ENCODE results near the gene ZCCHC3. TPM values are rescaled to one million over a fixed set of nuclear protein-coding genes. Genes with fewer than 3 reads are reported as not detected.

The ZCCHC3 gene
- total RNA-seq, 4 donors from 2014 or later = 6.5 to 13.4 (median 10.5) TPM

DNA sequence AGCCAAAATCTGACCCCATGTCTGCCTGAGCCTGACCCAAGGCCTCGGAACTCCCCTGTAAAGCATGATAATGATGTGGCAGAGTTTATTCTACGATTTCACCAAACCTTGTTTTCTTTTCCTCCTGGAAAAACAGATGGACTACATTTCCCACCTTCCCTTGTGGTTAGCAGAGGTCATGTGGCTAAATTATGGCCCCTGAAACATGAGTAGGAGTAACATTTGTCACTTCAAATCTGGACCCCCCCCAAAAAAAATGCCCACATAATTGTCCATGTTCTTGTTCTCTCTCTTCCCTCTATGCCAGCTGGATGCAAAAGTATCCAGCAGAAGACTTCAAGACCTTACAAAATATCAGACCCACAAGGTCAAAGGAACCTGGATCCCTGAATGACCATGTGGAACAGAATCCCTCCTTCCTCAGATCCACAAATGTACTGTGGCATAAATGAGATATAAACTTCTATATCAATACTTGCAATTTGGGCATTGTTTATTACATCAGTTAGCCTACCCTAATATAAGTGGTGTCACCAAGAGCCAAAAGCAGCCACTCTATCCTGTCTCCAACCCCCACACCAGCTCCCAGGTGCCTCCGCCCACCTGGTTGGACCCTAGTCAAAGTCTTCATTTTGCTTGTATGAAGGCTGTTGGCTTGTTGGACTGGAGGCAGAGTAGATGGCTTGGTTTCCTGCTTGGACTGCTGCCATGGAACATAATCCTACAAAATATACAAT, 8.2 kb upstream of the ZCCHC3 start:
- TF ChIP-seq CTCF (IDR thresholded peaks at IDR 0.05; ENCODE audit: low read depth) = no peak

DNA sequence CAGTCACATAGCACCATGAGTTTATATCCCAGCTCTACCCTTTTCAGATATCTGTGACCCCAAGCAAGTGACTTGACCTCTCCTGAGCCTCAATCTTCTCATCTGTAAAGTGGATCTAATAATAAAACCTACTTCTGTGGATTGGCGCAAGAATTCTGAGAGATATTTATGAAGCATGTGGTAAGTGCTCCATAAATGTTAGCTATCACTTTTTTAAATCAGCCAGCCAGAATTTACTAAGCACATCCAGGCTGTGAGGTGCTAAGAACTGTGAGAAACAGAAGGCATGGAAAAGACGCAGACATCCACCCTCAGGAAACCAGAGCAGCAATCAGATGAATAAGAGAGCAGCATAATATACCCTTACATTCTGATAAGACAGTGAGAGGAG, 7.7 kb upstream of the ZCCHC3 start:
- no peak for TF ChIP-seq CTCF (IDR thresholded peaks at IDR 0.05; ENCODE audit: low read depth)

GRCh38 chr20:290084-290831, 7.1 kb upstream of the ZCCHC3 start, which contains the start of gene C20orf96:
Gene C20orf96 (minus strand): TSS chr20:290750. CDS start chr20:290610, 140 bp downstream.
- no peak for TF ChIP-seq CTCF (IDR thresholded peaks at IDR 0.05; ENCODE audit: low read depth)

DNA sequence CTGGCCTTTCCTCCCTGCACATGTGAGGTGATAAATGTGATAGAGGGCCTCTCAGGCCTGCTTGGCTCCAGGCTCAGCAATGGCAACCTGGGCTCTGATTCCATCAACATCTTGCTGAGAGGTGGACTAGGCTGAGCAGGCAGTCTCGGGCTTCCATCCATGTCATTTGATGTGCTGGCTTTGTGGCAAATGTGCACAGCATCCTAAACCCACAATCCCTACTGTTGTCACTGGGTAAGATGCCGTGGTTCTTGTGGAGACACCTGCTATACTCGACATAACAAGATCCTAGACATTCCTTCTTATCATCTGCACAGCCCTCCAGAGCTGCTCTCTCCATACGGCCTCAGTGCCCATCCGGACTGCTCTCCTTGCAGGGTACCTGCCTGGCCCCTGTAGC, 2.8 kb upstream of the ZCCHC3 start:
- TF ChIP-seq CTCF (IDR thresholded peaks at IDR 0.05; ENCODE audit: low read depth) = no peak

- no peak for TF ChIP-seq CTCF (IDR thresholded peaks at IDR 0.05; ENCODE audit: low read depth)
These were observed 1.6 kb upstream of the ZCCHC3 start for GRCh38 chr20:295804-296203.

GRCh38 chr20:297925-298775, 780 bp downstream of the ZCCHC3 start:
- TF ChIP-seq CTCF (IDR thresholded peaks at IDR 0.05; ENCODE audit: low read depth) = no peak

Measured in subcutaneous adipose tissue (tissue), 4 donors.